Sciatic nerve (tissue), 2 donors: ENCODE measurements around the gene PHAX. TPM values are rescaled to one million over a fixed set of nuclear protein-coding genes. Genes with fewer than 3 reads are reported as not detected.
"Not testable (repeated sequence)": the region's sequence is repeated elsewhere in the genome, so short reads cannot be mapped to it uniquely, and the experiment has no call there.

Experiments used
- ATAC-seq: fragments of 200-7000 bp; cut with Tn5 transposase; one replicate; pipeline ENCODE4 v1.9.1; 2020; ENCODE audit warnings: mild to moderate bottlenecking, moderate library complexity
- DNase-seq: peaks from one replicate; pipeline ENCODE4 v3.0.0-alpha.2; 2020; ENCODE audit warnings: low spot score
- intact Hi-C: fragments of 100-400 bp; cut with DNase I; formaldehyde crosslinking; loops from one replicate; pipeline ENCODE4 v1.14.2; 2022
- total RNA-seq: library from RNA; stranded (reverse); fragmentation: NEBNext Ultra II Directional; extraction: Animal tissue kit (Norgen Biotek cat#: 25700); gene quantifications from one replicate; pipeline ENCODE4 v1.2.1, GENCODE V29; 2021
- donor health status: DM: no; HTN: no; CAD: no.
- donor health status: DM: no; HTN: no; CAD: no.

Gene PHAX
- total RNA-seq, 1 donor from 2014 or later: 42.5 TPM

- ATAC-seq, DNase-seq, intact Hi-C loops: not testable (repeated sequence)
Observed at GRCh38 chr5:126649057-126649456, 48.3 kb downstream of the PHAX start.

GRCh38 chr5:126649709-126650108 lies 49.0 kb downstream of the PHAX start:
- intact Hi-C loops: loop anchor here (10.0 kb wide), 1 partner anchor 135 kb away; no protein-coding TSS in a partner anchor
- DNase-seq, ATAC-seq: not testable (repeated sequence)

- peak; percentile 68 for ATAC-seq
- intact Hi-C loops: loop anchor here (10.0 kb wide), 1 partner anchor 134 kb away; no protein-coding TSS in a partner anchor
Observed at GRCh38 chr5:126650463-126650862, 49.7 kb downstream of the PHAX start.

GRCh38 chr5:126651013-126651577 lies 50.3 kb downstream of the PHAX start:
- ATAC-seq (no peak), DNase-seq (no peak)
- intact Hi-C loops: loop anchor here (10.0 kb wide), 1 partner anchor 134 kb away; no protein-coding TSS in a partner anchor

More at GRCh38 chr5:126650463-126650862, 49.7 kb downstream of the PHAX start:
- DNase-seq: no peak

GRCh38 chr5:126656401-126657007 lies 55.8 kb downstream of the PHAX start:
- intact Hi-C loops: loop anchor here (10.0 kb wide), 1 partner anchor 128 kb away; no protein-coding TSS in a partner anchor
- no peak for DNase-seq
- ATAC-seq: no peak

- no peak for DNase-seq
- intact Hi-C loops: loop anchor here (10.0 kb wide), 1 partner anchor 126 kb away; no protein-coding TSS in a partner anchor
- ATAC-seq: no peak
Observed at GRCh38 chr5:126658561-126658960, 57.8 kb downstream of the PHAX start.

GRCh38 chr5:126659805-126660482 lies 59.2 kb downstream of the PHAX start:
- intact Hi-C loops: loop anchor here (10.0 kb wide), 1 partner anchor 125 kb away; no protein-coding TSS in a partner anchor

GRCh38 chr5:126664586-126664985 lies 63.8 kb downstream of the PHAX start:
- ATAC-seq: no peak
- intact Hi-C loops: no loop called here
- DNase-seq: no peak

More at GRCh38 chr5:126659805-126660482, 59.2 kb downstream of the PHAX start:
- ATAC-seq: no peak
- DNase-seq: no peak

GRCh38 chr5:126670109-126670508 lies 69.4 kb downstream of the PHAX start:
- not testable (repeated sequence) for ATAC-seq, DNase-seq
- intact Hi-C loops: loop anchor here (10.0 kb wide), 1 partner anchor 125 kb away; no protein-coding TSS in a partner anchor

GRCh38 chr5:126671681-126672080 lies 70.9 kb downstream of the PHAX start:
- intact Hi-C loops: loop anchor here (10.0 kb wide), 1 partner anchor 123 kb away; no protein-coding TSS in a partner anchor
- DNase-seq, ATAC-seq: not testable (repeated sequence)

- intact Hi-C loops: loop anchor here (10.0 kb wide), 1 partner anchor 121 kb away; no protein-coding TSS in a partner anchor
- DNase-seq (no peak), ATAC-seq (no peak)
Observed at GRCh38 chr5:126673477-126673876, 72.7 kb downstream of the PHAX start.

GRCh38 chr5:126674145-126674544 lies 73.4 kb downstream of the PHAX start:
- intact Hi-C loops: loop anchor here (10.0 kb wide), 1 partner anchor 121 kb away; no protein-coding TSS in a partner anchor
- ATAC-seq: no peak
- DNase-seq: no peak

- intact Hi-C loops: loop anchor here (10.0 kb wide), 1 partner anchor 119 kb away; no protein-coding TSS in a partner anchor
- ATAC-seq (no peak), DNase-seq (no peak)
Observed at GRCh38 chr5:126675338-126675737, 74.6 kb downstream of the PHAX start.

GRCh38 chr5:126676195-126676624 lies 75.5 kb downstream of the PHAX start:
- intact Hi-C loops: loop anchor here (10.0 kb wide), 1 partner anchor 119 kb away; no protein-coding TSS in a partner anchor
- peak; percentile 81 for ATAC-seq
- peak; percentile 68 for DNase-seq

Other genes starting within 250 kb of the PHAX start
- 42.3 TPM for gene GRAMD2B, start 177.5 kb upstream of the PHAX start, total RNA-seq
- gene ALDH7A1, start 5.7 kb upstream of the PHAX start, total RNA-seq: 63.0 TPM
- 9.2 TPM for gene LMNB1, start 176.2 kb downstream of the PHAX start, total RNA-seq